Large intestine (tissue), 12 donors: Measurements from ENCODE around the gene PCED1B. TPM values are rescaled to one million over a fixed set of nuclear protein-coding genes. Genes with fewer than 3 reads are reported as not detected.

Experiments
- DNase-seq, 2 donors: peaks; one replicate each; pipeline versions ENCODE4 v3.0.0 to v3.0.0-alpha.2; 2013
- H3K27ac ChIP-seq: one replicate; pipeline ENCODE4 v1.5.1; 2013; ENCODE audit warnings: low read length
- H3K27me3 ChIP-seq: 2 replicates; pipeline ENCODE4 v1.6.1; 2013; ENCODE audit warnings: low read length; ENCODE audit not compliant: control insufficient read depth, insufficient read depth
- H3K36me3 ChIP-seq: 2 replicates; pipeline ENCODE4 v1.6.1; 2013; ENCODE audit warnings: low read length; ENCODE audit not compliant: control insufficient read depth, insufficient read depth
- H3K4me1 ChIP-seq: one replicate; pipeline ENCODE4 v1.6.1; 2013; ENCODE audit warnings: low read length; ENCODE audit not compliant: control insufficient read depth, insufficient read depth
- H3K4me3 ChIP-seq: one replicate; pipeline ENCODE4 v1.5.1; 2013; ENCODE audit warnings: low read length
- H3K9me3 ChIP-seq: one replicate; pipeline ENCODE4 v1.6.1; 2013; ENCODE audit warnings: mild to moderate bottlenecking, low read depth, low read length, moderate library complexity; ENCODE audit not compliant: control insufficient read depth
- WGBS: methylation state at CpG from one replicate; pipeline ENCODE4 v1.1.5; 2013; ENCODE audit warnings: low lambda C conversion rate; ENCODE audit not compliant: insufficient coverage; 5-methylcytosine and 5-hydroxymethylcytosine counted together
- long read RNA-seq, 11 donors: transcript quantifications; one replicate each; lab custom pipeline, GENCODE V29; 2026
- polyA plus RNA-seq: library from polyadenylated mRNA; unstranded; fragments of 120-200 nt; gene quantifications from one replicate; pipeline ENCODE4 v1.2.1, GENCODE V29; 2013

PCED1B gene
- polyA plus RNA-seq: 4.3 TPM
- long read RNA-seq, donor 1: 0 reads
- long read RNA-seq, donor 2: 0 reads
- long read RNA-seq, donor 3: 0 reads
- long read RNA-seq, donor 4: 0 reads
- long read RNA-seq, donor 5: 0 reads
- long read RNA-seq, donor 6, partial matches to known transcripts: 7 of 8 reads
- long read RNA-seq, donor 6, other reads (novel, unspliced or antisense): 0 of 8 reads
- long read RNA-seq, donor 7: 0 reads
- long read RNA-seq, donor 8: 0 reads
- long read RNA-seq, donor 9: 0 reads
- long read RNA-seq, donor 10: 0 reads
- long read RNA-seq, donor 11, partial matches to known transcripts: 0 of 3 reads
- long read RNA-seq, donor 11, other reads (novel, unspliced or antisense): 0 of 3 reads

GRCh38 chr12:47079468-47079980 lies at the start of gene PCED1B, which contains the start of gene AMIGO2:
TSS of gene PCED1B (plus strand) at chr12:47079621. CDS start at chr12:47235064, 155,443 bp downstream.
TSS of gene AMIGO2 (minus strand) at chr12:47079959. CDS start at chr12:47079002, 957 bp downstream.
- DNase-seq: peak; percentile 60 to 86
- Histone ChIP-seq H3K4me1 (peaks cover 15% of the 10 kb centered on the region), H3K4me3 (peak within 1 kb of the TSS; percentile 78), H3K36me3 (peaks cover 4% of the 10 kb centered on the region), H3K27ac (peak within 1 kb of the TSS; percentile 85), H3K27me3 (no peaks in the 10 kb centered on the region), H3K9me3 (no peaks in the 10 kb centered on the region)
- WGBS: no CpG with 5 or more reads among the region's 58 CpGs

GRCh38 chr12:47029903-47030302 lies 49.5 kb upstream of the PCED1B start:
- no peaks in the 10 kb centered on the region for H3K36me3 ChIP-seq
- H3K27me3 ChIP-seq: no peaks in the 10 kb centered on the region
- no peak for DNase-seq
- no peaks in the 10 kb centered on the region for H3K9me3 ChIP-seq
- H3K4me1 ChIP-seq: peaks cover 15% of the 10 kb centered on the region
- no peak overlapping the region for H3K27ac ChIP-seq
- no peak overlapping the region for H3K4me3 ChIP-seq
- 80% methylated on average over 1 of the region's 2 CpGs for WGBS

GRCh38 chr12:47032644-47033043 lies 46.8 kb upstream of the PCED1B start:
- WGBS: no CpG with 5 or more reads among the region's 1 CpG
- Histone ChIP-seq H3K4me1 (peaks cover 29% of the 10 kb centered on the region), H3K9me3 (no peaks in the 10 kb centered on the region), H3K4me3 (no peak overlapping the region), H3K27me3 (no peaks in the 10 kb centered on the region), H3K36me3 (no peaks in the 10 kb centered on the region), H3K27ac (peak overlapping the region; percentile 2)
- DNase-seq: peak in 1 of 2 donors; percentile 54

GRCh38 chr12:47033081-47033480 lies 46.3 kb upstream of the PCED1B start:
- peak in 1 of 2 donors; percentile 56 for DNase-seq
- peaks cover 31% of the 10 kb centered on the region for H3K4me1 ChIP-seq
- H3K4me3 ChIP-seq: no peak overlapping the region
- no peaks in the 10 kb centered on the region for H3K9me3 ChIP-seq
- peak overlapping the region; percentile 13 for H3K27ac ChIP-seq
- H3K36me3 ChIP-seq: no peaks in the 10 kb centered on the region
- WGBS: no CpG with 5 or more reads among the region's 5 CpGs
- no peaks in the 10 kb centered on the region for H3K27me3 ChIP-seq

GRCh38 chr12:47033789-47034555 lies 45.4 kb upstream of the PCED1B start:
- Histone ChIP-seq H3K27ac (peak overlapping the region; percentile 13), H3K4me3 (no peak overlapping the region), H3K4me1 (peaks cover 31% of the 10 kb centered on the region), H3K9me3 (no peaks in the 10 kb centered on the region), H3K27me3 (no peaks in the 10 kb centered on the region), H3K36me3 (no peaks in the 10 kb centered on the region)
- 81% methylated on average over 3 of the region's 5 CpGs for WGBS
- peak in 1 of 2 donors; percentile 33 for DNase-seq

- Histone ChIP-seq H3K4me3 (no peak overlapping the region), H3K36me3 (no peaks in the 10 kb centered on the region), H3K4me1 (peaks cover 31% of the 10 kb centered on the region), H3K27me3 (no peaks in the 10 kb centered on the region), H3K27ac (no peak overlapping the region), H3K9me3 (no peaks in the 10 kb centered on the region)
- WGBS: no CpG with 5 or more reads among the region's 2 CpGs
- no peak for DNase-seq
These were observed 44.8 kb upstream of the PCED1B start for GRCh38 chr12:47034661-47035060.

- no peak overlapping the region for H3K4me3 ChIP-seq
- WGBS: 86% methylated on average over 1 of the region's 3 CpGs
- no peaks in the 10 kb centered on the region for H3K36me3 ChIP-seq
- H3K27me3 ChIP-seq: no peaks in the 10 kb centered on the region
- H3K4me1 ChIP-seq: peaks cover 31% of the 10 kb centered on the region
- DNase-seq: peak in 1 of 2 donors; percentile 42
- no peak overlapping the region for H3K27ac ChIP-seq
- no peaks in the 10 kb centered on the region for H3K9me3 ChIP-seq
These were observed 43.9 kb upstream of the PCED1B start for GRCh38 chr12:47035484-47035883.

- 50% methylated on average over 1 of the region's 1 CpG for WGBS
- H3K36me3 ChIP-seq: no peaks in the 10 kb centered on the region
- peaks cover 7% of the 10 kb centered on the region for H3K9me3 ChIP-seq
- H3K27ac ChIP-seq: peak overlapping the region; percentile 78
- H3K27me3 ChIP-seq: no peaks in the 10 kb centered on the region
- peaks cover 31% of the 10 kb centered on the region for H3K4me1 ChIP-seq
- peak; percentile 41 to 78 for DNase-seq
- peak overlapping the region; percentile 5 for H3K4me3 ChIP-seq
These were observed 41.1 kb upstream of the PCED1B start for GRCh38 chr12:47038270-47038748.

- Histone ChIP-seq H3K36me3 (no peaks in the 10 kb centered on the region), H3K4me3 (no peak overlapping the region), H3K4me1 (peaks cover 23% of the 10 kb centered on the region), H3K27ac (peak overlapping the region; percentile 78), H3K9me3 (peaks cover 7% of the 10 kb centered on the region), H3K27me3 (no peaks in the 10 kb centered on the region)
- 10% methylated on average over 2 of the region's 2 CpGs for WGBS
- DNase-seq: peak in 1 of 2 donors; percentile 11
These were observed 40.3 kb upstream of the PCED1B start for GRCh38 chr12:47039079-47039478.

- DNase-seq: no peak
- WGBS: no CpG with 5 or more reads among the region's 1 CpG
- no peak overlapping the region for H3K27ac ChIP-seq
These were observed 39.7 kb upstream of the PCED1B start for GRCh38 chr12:47039756-47040155.

More at GRCh38 chr12:47039756-47040155, 39.7 kb upstream of the PCED1B start:
- no peaks in the 10 kb centered on the region for H3K27me3 ChIP-seq
- H3K9me3 ChIP-seq: peaks cover 7% of the 10 kb centered on the region
- H3K4me3 ChIP-seq: no peak overlapping the region
- H3K4me1 ChIP-seq: peaks cover 17% of the 10 kb centered on the region
- H3K36me3 ChIP-seq: no peaks in the 10 kb centered on the region
